Mammary epithelial cell (primary cell): ENCODE results near the gene C2CD4D.

Source experiments
- CTCF ChIP-seq, 2 donors: IDR thresholded peaks in 1 of 2; conservative IDR thresholded peaks in 1 of 2; 2 replicates each; pipeline ENCODE4 v1.5.1; 2011 to 2012; ENCODE audit warnings: inconsistent platforms in 2 of 2, low read length in 2 of 2, mild to moderate bottlenecking in 2 of 2, control low read depth in 1 of 2, low read depth in 1 of 2; ENCODE audit not compliant: insufficient read depth in 1 of 2; ENCODE audit errors: extremely low read depth in 1 of 2
- EZH2 ChIP-seq: IDR thresholded peaks from 2 replicates; pipeline ENCODE4 v1.6.1; 2012; ENCODE audit warnings: low read length, inconsistent platforms, borderline replicate concordance

- TF ChIP-seq CTCF (conservative IDR thresholded peaks at IDR 0.05 in 1 of 2, IDR thresholded peaks at IDR 0.05 in 1 of 2; ENCODE audit: extremely low read depth in 1 of 2, insufficient read depth in 1 of 2, low read depth in 1 of 2, low read length in 2 of 2): no peak
- no peak for TF ChIP-seq EZH2
Measured at GRCh38 chr1:151838222-151839081, 1.2 kb downstream of the C2CD4D start.
